NCI-H2029 treated with DMSO at 0.1 percent for 48 hours (cell line): Measurements from ENCODE around the gene COL9A3.
A peak's percentile ranks its signal among the peaks of the same experiment; 100 is the strongest.

Source experiments
- DNase-seq: peaks from one replicate; lab custom pipeline; 2025; lab: John Stamatoyannopoulos, UW

Gene COL9A3

GRCh38 chr20:62823688-62824475 is 7.0 kb downstream of the COL9A3 start:
- DNase-seq, result no peak

GRCh38 chr20:62824476-62825332 is 7.9 kb downstream of the COL9A3 start:
- no peak for DNase-seq

GRCh38 chr20:62825333-62825985 is 8.6 kb downstream of the COL9A3 start:
- no peak for DNase-seq

GRCh38 chr20:62825986-62826645 is 9.3 kb downstream of the COL9A3 start:
- no peak for DNase-seq

GRCh38 chr20:62826646-62827310 is 9.9 kb downstream of the COL9A3 start:
- no peak for DNase-seq

- no peak for DNase-seq
Measured at GRCh38 chr20:62827311-62828038, 10.6 kb downstream of the COL9A3 start.

GRCh38 chr20:62828051-62828450 is 11.2 kb downstream of the COL9A3 start:
- no peak for DNase-seq

GRCh38 chr20:62828511-62829230 is 11.8 kb downstream of the COL9A3 start:
- DNase-seq, result no peak

GRCh38 chr20:62829231-62830230 is 12.7 kb downstream of the COL9A3 start:
- no peak for DNase-seq

- DNase-seq, result no peak
Measured at GRCh38 chr20:62830251-62830650, 13.4 kb downstream of the COL9A3 start.

- no peak for DNase-seq
Measured at GRCh38 chr20:62830821-62831220, 14.0 kb downstream of the COL9A3 start.

- no peak for DNase-seq
Measured at GRCh38 chr20:62831361-62831788, 14.5 kb downstream of the COL9A3 start.

GRCh38 chr20:62831854-62832211 is 15.0 kb downstream of the COL9A3 start:
- no peak for DNase-seq

- peak; percentile 21 for DNase-seq
Measured at GRCh38 chr20:62832212-62832922, 15.5 kb downstream of the COL9A3 start.

- DNase-seq, result no peak
Measured at GRCh38 chr20:62832951-62833391, 16.1 kb downstream of the COL9A3 start.

GRCh38 chr20:62834967-62835730 is 18.3 kb downstream of the COL9A3 start:
- no peak for DNase-seq
